ENCODE measurements around the gene DGKH. TPM values are rescaled to one million over a fixed set of nuclear protein-coding genes. Genes with fewer than 3 reads are reported as not detected.
"Not testable (repeated sequence)": the region's sequence is repeated elsewhere in the genome, so short reads cannot be mapped to it uniquely, and the experiment has no call there.

Gene DGKH
- total and polyA plus RNA-seq, 5 donors from 2014 or later, result 1.2 to 22.4 (median 2.5) TPM

- peaks cover 29% of the 10 kb centered on the region for H3K36me3 Mint-ChIP-seq
- no peak overlapping the region for H3K4me3 ChIP-seq (ENCODE audit: low read depth, low read length)
Measured at GRCh38 chr13:42066542-42066941, 18.1 kb downstream of the DGKH start.

DNA sequence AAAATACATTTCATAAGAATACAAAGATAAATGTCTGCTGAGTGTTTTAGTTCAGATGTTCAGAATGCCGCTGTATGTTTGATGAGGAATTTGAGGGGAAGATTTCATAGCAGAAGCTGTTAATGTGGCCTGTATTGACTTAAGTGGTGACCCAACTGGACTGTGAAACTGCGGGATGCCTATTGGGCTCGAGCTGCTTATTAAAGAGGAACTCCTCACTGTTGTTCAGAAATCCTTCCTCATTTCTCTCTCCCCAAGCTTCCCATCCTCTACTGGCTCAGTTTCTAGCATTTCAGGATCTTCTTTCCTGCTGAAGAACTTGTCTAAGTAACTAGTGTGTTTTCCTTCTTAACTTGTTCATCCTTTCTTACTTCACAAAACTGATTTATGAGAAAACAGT, 20.4 kb downstream of the DGKH start:
- Histone ChIP-seq H3K4me1 (ENCODE audit: control insufficient read depth, insufficient read depth, low read length, poor library complexity, severe bottlenecking) (peaks cover 6% of the 10 kb centered on the region), H3K27ac (ENCODE audit: insufficient read depth, low read length, poor library complexity, severe bottlenecking) (no peak overlapping the region), H3K9me3 (ENCODE audit: control insufficient read depth in 2 of 2, low read length in 2 of 2) (no peaks in the 10 kb centered on the region), H3K4me3 (ENCODE audit: low read depth, low read length) (no peak overlapping the region), H3K36me3 (ENCODE audit: control insufficient read depth, insufficient read depth, low read length) (peaks cover 12% of the 10 kb centered on the region), H3K27me3 (ENCODE audit: control insufficient read depth, insufficient read depth, low read length) (no peaks in the 10 kb centered on the region)
- DNase-seq, result no peak
- ATAC-seq (ENCODE audit: low read depth in 2 of 2), result no peak
- no peaks in the 10 kb centered on the region for H3K27me3 Mint-ChIP-seq
- no peak overlapping the region for H3K27ac Mint-ChIP-seq
- H3K4me3 Mint-ChIP-seq, result no peak overlapping the region
- peaks cover 26% of the 10 kb centered on the region for H3K36me3 Mint-ChIP-seq
- H3K9me3 Mint-ChIP-seq, result no peaks in the 10 kb centered on the region
- H3K4me1 Mint-ChIP-seq, result peaks cover 13 to 36% (median 31%) of the 10 kb centered on the region in 4 donors

More at GRCh38 chr13:42066542-42066941, 18.1 kb downstream of the DGKH start:
- ATAC-seq (ENCODE audit: low read depth in 2 of 2), result no peak
- H3K27me3 Mint-ChIP-seq, result no peaks in the 10 kb centered on the region
- Histone ChIP-seq H3K27ac (ENCODE audit: insufficient read depth, low read length, poor library complexity, severe bottlenecking) (no peak overlapping the region), H3K4me1 (ENCODE audit: control insufficient read depth, insufficient read depth, low read length, poor library complexity, severe bottlenecking) (peaks cover under 1% of the 10 kb centered on the region), H3K27me3 (ENCODE audit: control insufficient read depth, insufficient read depth, low read length) (no peaks in the 10 kb centered on the region), H3K36me3 (ENCODE audit: control insufficient read depth, insufficient read depth, low read length) (peaks cover 15% of the 10 kb centered on the region), H3K9me3 (ENCODE audit: control insufficient read depth in 2 of 2, low read length in 2 of 2) (no peaks in the 10 kb centered on the region)
- no peak overlapping the region for H3K27ac Mint-ChIP-seq
- H3K4me1 Mint-ChIP-seq, result peaks cover 14 to 31% (median 25%) of the 10 kb centered on the region in 4 donors
- DNase-seq, result no peak
- H3K4me3 Mint-ChIP-seq, result no peak overlapping the region
- no peaks in the 10 kb centered on the region for H3K9me3 Mint-ChIP-seq

DNA sequence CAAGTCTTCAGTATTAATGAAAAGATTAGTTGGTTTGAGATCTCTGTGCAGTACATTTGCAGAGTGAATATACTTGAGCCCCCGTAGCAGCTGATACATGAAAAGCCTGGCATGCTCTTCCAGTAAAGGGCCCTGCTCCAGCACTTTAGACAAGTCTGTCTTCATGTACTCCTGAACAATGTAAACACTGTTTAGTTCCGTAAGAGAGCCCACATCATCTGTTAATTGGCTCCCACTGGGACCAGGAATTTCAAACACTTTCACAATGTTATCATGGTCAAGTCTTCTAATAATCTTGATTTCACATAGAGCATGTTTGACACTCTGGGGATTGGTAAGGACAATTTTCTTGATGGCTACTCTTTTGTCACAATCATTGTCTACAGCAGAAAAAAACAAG, 22.2 kb downstream of the DGKH start:
- not testable (repeated sequence) for H3K4me3 ChIP-seq (ENCODE audit: low read depth, low read length); H3K9me3 Mint-ChIP-seq; DNase-seq; H3K27ac Mint-ChIP-seq; H3K27me3 ChIP-seq (ENCODE audit: control insufficient read depth, insufficient read depth, low read length); ATAC-seq (ENCODE audit: low read depth in 2 of 2); H3K4me1 ChIP-seq (ENCODE audit: control insufficient read depth, insufficient read depth, low read length, poor library complexity, severe bottlenecking); H3K27me3 Mint-ChIP-seq; H3K9me3 ChIP-seq (ENCODE audit: control insufficient read depth in 2 of 2, low read length in 2 of 2); H3K4me3 Mint-ChIP-seq; H3K27ac ChIP-seq (ENCODE audit: insufficient read depth, low read length, poor library complexity, severe bottlenecking)
- H3K36me3 Mint-ChIP-seq, result peaks cover 22% of the 10 kb centered on the region
- H3K4me1 Mint-ChIP-seq, result peaks cover 21 to 44% (median 36%) of the 10 kb centered on the region in 4 donors
- H3K36me3 ChIP-seq (ENCODE audit: control insufficient read depth, insufficient read depth, low read length), result peaks cover 12% of the 10 kb centered on the region

DNA sequence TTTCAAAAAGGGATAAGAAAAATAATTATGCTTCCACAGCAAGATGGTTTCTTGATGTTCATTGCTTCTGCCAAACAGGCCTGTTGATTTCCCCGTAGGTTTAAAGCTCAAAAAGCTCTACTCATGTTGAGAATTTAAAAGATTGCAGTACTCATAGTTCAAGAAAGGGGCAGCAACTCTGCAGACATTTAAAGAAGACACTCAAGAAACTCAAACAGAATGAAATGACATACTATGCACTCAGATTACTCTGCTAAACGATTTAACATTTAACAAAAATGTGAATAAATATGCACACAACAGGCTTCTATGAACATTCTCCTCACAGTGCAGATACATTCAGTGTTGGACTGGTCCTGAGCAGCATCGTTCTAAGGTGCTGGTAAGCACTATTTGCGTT, 22.7 kb downstream of the DGKH start:
- not testable (repeated sequence) for H3K4me3 ChIP-seq (ENCODE audit: low read depth, low read length); H3K9me3 ChIP-seq (ENCODE audit: control insufficient read depth in 2 of 2, low read length in 2 of 2); H3K27me3 ChIP-seq (ENCODE audit: control insufficient read depth, insufficient read depth, low read length); ATAC-seq (ENCODE audit: low read depth in 2 of 2); H3K9me3 Mint-ChIP-seq; H3K27me3 Mint-ChIP-seq; DNase-seq; H3K36me3 ChIP-seq (ENCODE audit: control insufficient read depth, insufficient read depth, low read length); H3K27ac ChIP-seq (ENCODE audit: insufficient read depth, low read length, poor library complexity, severe bottlenecking); H3K4me1 ChIP-seq (ENCODE audit: control insufficient read depth, insufficient read depth, low read length, poor library complexity, severe bottlenecking)
- Mint-ChIP-seq H3K27ac (peak overlapping the region in 2 of 3 donors; percentile 33 to 51), H3K4me1 (peaks cover 21 to 45% (median 39%) of the 10 kb centered on the region in 4 donors), H3K36me3 (peaks cover 21% of the 10 kb centered on the region), H3K4me3 (peak overlapping the region in 2 of 4 donors; percentile 12 to 48)

- Mint-ChIP-seq H3K4me3 (peak overlapping the region in 2 of 4 donors; percentile 24 to 48), H3K27me3 (no peaks in the 10 kb centered on the region), H3K36me3 (peaks cover 18% of the 10 kb centered on the region), H3K9me3 (no peaks in the 10 kb centered on the region), H3K27ac (peak overlapping the region; percentile 27 to 51 (median 33)), H3K4me1 (peaks cover 21 to 48% (median 37%) of the 10 kb centered on the region in 4 donors)
- Histone ChIP-seq H3K36me3 (ENCODE audit: control insufficient read depth, insufficient read depth, low read length) (peaks cover 6% of the 10 kb centered on the region), H3K4me1 (ENCODE audit: control insufficient read depth, insufficient read depth, low read length, poor library complexity, severe bottlenecking) (peaks cover 6% of the 10 kb centered on the region), H3K4me3 (ENCODE audit: low read depth, low read length) (no peak overlapping the region), H3K9me3 (ENCODE audit: control insufficient read depth in 2 of 2, low read length in 2 of 2) (no peaks in the 10 kb centered on the region), H3K27ac (ENCODE audit: insufficient read depth, low read length, poor library complexity, severe bottlenecking) (no peak overlapping the region), H3K27me3 (ENCODE audit: control insufficient read depth, insufficient read depth, low read length) (no peaks in the 10 kb centered on the region)
- no peak for DNase-seq
- ATAC-seq (ENCODE audit: low read depth in 2 of 2), result no peak
Measured at GRCh38 chr13:42071672-42072419, 23.4 kb downstream of the DGKH start.

DNA sequence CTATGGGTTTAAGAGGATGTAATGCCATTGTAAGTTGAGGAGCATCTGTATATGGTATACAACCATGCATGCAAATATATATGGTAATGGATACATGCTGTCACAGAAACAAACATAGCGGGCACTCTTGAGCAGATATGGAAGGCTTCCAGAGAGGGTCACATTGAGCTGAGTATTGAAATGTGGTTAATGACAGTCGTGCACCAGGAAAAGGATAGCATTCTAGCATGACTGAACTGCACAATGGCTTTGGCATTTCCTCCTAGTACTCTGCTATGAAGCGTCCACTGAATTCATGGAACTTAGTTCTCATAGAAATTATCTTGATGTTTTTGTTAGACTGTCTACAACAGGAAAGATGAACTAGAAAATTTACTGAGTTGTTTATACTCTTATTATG, 25.2 kb downstream of the DGKH start:
- no peak for DNase-seq
- H3K36me3 Mint-ChIP-seq, result peaks cover 18% of the 10 kb centered on the region
- no peak overlapping the region for H3K27ac Mint-ChIP-seq
- peaks cover 6% of the 10 kb centered on the region for H3K4me1 ChIP-seq (ENCODE audit: control insufficient read depth, insufficient read depth, low read length, poor library complexity, severe bottlenecking)
- H3K4me1 Mint-ChIP-seq, result peaks cover 21 to 48% (median 37%) of the 10 kb centered on the region in 4 donors
- no peaks in the 10 kb centered on the region for H3K9me3 Mint-ChIP-seq
- no peak for ATAC-seq (ENCODE audit: low read depth in 2 of 2)
- no peaks in the 10 kb centered on the region for H3K27me3 ChIP-seq (ENCODE audit: control insufficient read depth, insufficient read depth, low read length)
- H3K27me3 Mint-ChIP-seq, result no peaks in the 10 kb centered on the region
- H3K27ac ChIP-seq (ENCODE audit: insufficient read depth, low read length, poor library complexity, severe bottlenecking), result no peak overlapping the region
- peaks cover 6% of the 10 kb centered on the region for H3K36me3 ChIP-seq (ENCODE audit: control insufficient read depth, insufficient read depth, low read length)
- H3K4me3 ChIP-seq (ENCODE audit: low read depth, low read length), result no peak overlapping the region
- no peaks in the 10 kb centered on the region for H3K9me3 ChIP-seq (ENCODE audit: control insufficient read depth in 2 of 2, low read length in 2 of 2)
- H3K4me3 Mint-ChIP-seq, result no peak overlapping the region

DNA sequence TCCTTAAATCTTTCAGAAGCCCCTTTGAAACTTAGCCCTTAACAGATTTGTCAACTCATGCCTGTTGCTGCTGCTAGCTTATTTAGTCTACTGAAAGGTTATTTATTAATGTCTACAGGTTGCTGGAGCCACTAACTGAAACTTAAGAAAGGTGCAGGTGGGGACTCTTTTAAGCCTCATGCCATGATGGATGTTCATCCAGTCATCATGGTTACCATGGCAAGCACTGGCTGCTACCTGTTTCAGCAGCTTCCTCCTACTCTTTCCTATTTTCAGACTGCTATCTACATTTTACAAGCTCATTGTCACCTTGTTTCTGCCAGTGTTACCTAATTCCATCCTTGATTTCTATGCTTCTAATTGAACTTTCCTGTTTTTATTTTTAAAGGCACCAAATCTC, 27.1 kb downstream of the DGKH start:
- DNase-seq (no peak), ATAC-seq (ENCODE audit: low read depth in 2 of 2) (no peak)

DNA sequence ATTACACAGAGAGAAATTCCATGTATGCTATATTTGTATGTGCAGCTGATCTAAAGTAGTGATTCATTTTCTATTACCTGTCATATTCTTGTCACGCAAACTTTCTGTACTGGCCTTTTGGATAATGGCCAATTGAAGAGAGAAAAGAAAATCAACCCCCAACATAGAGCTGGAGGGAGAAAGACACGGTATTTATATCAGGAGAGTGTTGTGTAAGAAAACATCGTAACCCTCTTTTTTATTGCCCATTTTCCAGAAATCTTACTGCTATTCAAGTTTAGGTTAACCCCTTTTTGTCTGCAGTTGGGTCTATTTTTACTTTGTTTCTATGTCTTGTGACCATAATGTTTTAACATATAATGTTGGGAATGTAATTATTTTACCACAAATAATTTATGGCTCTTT, 27.9 kb downstream of the DGKH start:
- H3K4me3 Mint-ChIP-seq, result no peak overlapping the region
- H3K4me1 Mint-ChIP-seq, result peaks cover 19 to 46% (median 29%) of the 10 kb centered on the region in 4 donors
- no peaks in the 10 kb centered on the region for H3K9me3 Mint-ChIP-seq
- Histone ChIP-seq H3K27ac (ENCODE audit: insufficient read depth, low read length, poor library complexity, severe bottlenecking) (no peak overlapping the region), H3K4me3 (ENCODE audit: low read depth, low read length) (no peak overlapping the region), H3K4me1 (ENCODE audit: control insufficient read depth, insufficient read depth, low read length, poor library complexity, severe bottlenecking) (peaks cover 6% of the 10 kb centered on the region), H3K27me3 (ENCODE audit: control insufficient read depth, insufficient read depth, low read length) (no peaks in the 10 kb centered on the region), H3K9me3 (ENCODE audit: control insufficient read depth in 2 of 2, low read length in 2 of 2) (no peaks in the 10 kb centered on the region), H3K36me3 (ENCODE audit: control insufficient read depth, insufficient read depth, low read length) (no peaks in the 10 kb centered on the region)
- no peaks in the 10 kb centered on the region for H3K27me3 Mint-ChIP-seq
- DNase-seq (no peak), ATAC-seq (ENCODE audit: low read depth in 2 of 2) (no peak)
- no peaks in the 10 kb centered on the region for H3K36me3 Mint-ChIP-seq
- no peak overlapping the region for H3K27ac Mint-ChIP-seq

More for the DNA sequence above, 27.1 kb downstream of the DGKH start:
- H3K4me1 ChIP-seq (ENCODE audit: control insufficient read depth, insufficient read depth, low read length, poor library complexity, severe bottlenecking), result peaks cover 6% of the 10 kb centered on the region
- no peaks in the 10 kb centered on the region for H3K9me3 ChIP-seq (ENCODE audit: control insufficient read depth in 2 of 2, low read length in 2 of 2)
- no peak overlapping the region for H3K4me3 ChIP-seq (ENCODE audit: low read depth, low read length)
- H3K36me3 Mint-ChIP-seq, result peaks cover 7% of the 10 kb centered on the region
- no peak overlapping the region for H3K27ac ChIP-seq (ENCODE audit: insufficient read depth, low read length, poor library complexity, severe bottlenecking)
- no peaks in the 10 kb centered on the region for H3K9me3 Mint-ChIP-seq
- peaks cover 23 to 54% (median 35%) of the 10 kb centered on the region in 4 donors for H3K4me1 Mint-ChIP-seq
- no peak overlapping the region for H3K27ac Mint-ChIP-seq
- no peak overlapping the region for H3K4me3 Mint-ChIP-seq
- no peaks in the 10 kb centered on the region for H3K27me3 Mint-ChIP-seq
- no peaks in the 10 kb centered on the region for H3K36me3 ChIP-seq (ENCODE audit: control insufficient read depth, insufficient read depth, low read length)
- H3K27me3 ChIP-seq (ENCODE audit: control insufficient read depth, insufficient read depth, low read length), result no peaks in the 10 kb centered on the region

All from CD4-positive, CD25-positive, alpha-beta regulatory T cell (primary cell).